GM12864 (cell line): ENCODE results near the gene CACNA2D3.

Experiments used
- DNase-seq: peaks from one replicate; pipeline ENCODE4 v3.0.0-alpha.2; 2011; ENCODE audit warnings: low read depth
- H3K4me3 ChIP-seq: 2 replicates; pipeline ENCODE4 v1.5.1; 2011; ENCODE audit warnings: mild to moderate bottlenecking, low read depth, low read length, control low read depth
- CTCF ChIP-seq: IDR thresholded peaks from 2 replicates; pipeline ENCODE4 v1.5.1; 2011; ENCODE audit warnings: low read depth, mild to moderate bottlenecking, moderate library complexity, low read length, control low read depth, inconsistent platforms; ENCODE audit errors: missing control alignments

Gene CACNA2D3

GRCh38 chr3:54713031-54713430 is 590.7 kb downstream of the CACNA2D3 start:
- DNase-seq, result no peak
- H3K4me3 ChIP-seq, result no peak overlapping the region
- TF ChIP-seq CTCF, result no peak

- H3K4me3 ChIP-seq, result no peak overlapping the region
- no peak for TF ChIP-seq CTCF
- DNase-seq, result no peak
Measured at GRCh38 chr3:54713455-54713854, 591.1 kb downstream of the CACNA2D3 start.

- DNase-seq, result no peak
- no peak overlapping the region for H3K4me3 ChIP-seq
- no peak for TF ChIP-seq CTCF
Measured at GRCh38 chr3:54714035-54714434, 591.7 kb downstream of the CACNA2D3 start.

GRCh38 chr3:54717506-54717905 is 595.2 kb downstream of the CACNA2D3 start:
- DNase-seq, result no peak
- H3K4me3 ChIP-seq, result no peak overlapping the region
- no peak for TF ChIP-seq CTCF

GRCh38 chr3:54719914-54720313 is 597.6 kb downstream of the CACNA2D3 start:
- DNase-seq, result no peak
- TF ChIP-seq CTCF, result no peak
- H3K4me3 ChIP-seq, result no peak overlapping the region

GRCh38 chr3:54720604-54721003 is 598.3 kb downstream of the CACNA2D3 start:
- no peak for DNase-seq
- TF ChIP-seq CTCF, result no peak
- no peak overlapping the region for H3K4me3 ChIP-seq

- no peak for TF ChIP-seq CTCF
- H3K4me3 ChIP-seq, result no peak overlapping the region
- no peak for DNase-seq
Measured at GRCh38 chr3:54731732-54732445, 609.5 kb downstream of the CACNA2D3 start.
